Keratinocyte (primary cell): ENCODE results near the gene ZSWIM6. TPM values are rescaled to one million over a fixed set of nuclear protein-coding genes. Genes with fewer than 3 reads are reported as not detected.

Source experiments
- DNase-seq: peaks from one replicate; pipeline ENCODE4 v3.0.0-alpha.2; 2011; ENCODE audit warnings: low read depth, missing footprints, low spot score
- FAIRE-seq: peaks from 2 replicates; lab custom pipeline; 2011; peaks lifted over from hg19 to GRCh38; lab: Jason Lieb, UNC
- H2AFZ ChIP-seq: 2 replicates; pipeline ENCODE4 v1.6.0; 2012; ENCODE audit warnings: low read length, control low read depth, inconsistent platforms; ENCODE audit not compliant: control insufficient read depth
- H3K27ac ChIP-seq: 2 replicates; pipeline ENCODE4 v1.5.1; 2011; ENCODE audit warnings: low read length; ENCODE audit not compliant: control insufficient read depth, insufficient read depth
- H3K27me3 ChIP-seq: 3 replicates; pipeline ENCODE4 v1.6.0; 2011; ENCODE audit warnings: low read length; ENCODE audit not compliant: control insufficient read depth, insufficient read depth; ENCODE audit errors: extremely low read depth
- H3K36me3 ChIP-seq, 2 experiments: 2 replicates in 1 of 2; 3 replicates in 1 of 2; pipeline ENCODE4 v1.5.1; 2011; ENCODE audit warnings: low read length in 2 of 2, mild to moderate bottlenecking in 1 of 2; ENCODE audit not compliant: control insufficient read depth in 2 of 2, insufficient read depth in 2 of 2; ENCODE audit errors: extremely low read depth in 1 of 2
- H3K4me1 ChIP-seq: 3 replicates; pipeline ENCODE4 v1.5.1; 2011; ENCODE audit warnings: low read length; ENCODE audit not compliant: control insufficient read depth, insufficient read depth; ENCODE audit errors: extremely low read depth
- H3K4me2 ChIP-seq: 3 replicates; pipeline ENCODE4 v1.6.0; 2011; ENCODE audit warnings: low read depth, low read length; ENCODE audit not compliant: control insufficient read depth, insufficient read depth; ENCODE audit errors: extremely low read depth
- H3K4me3 ChIP-seq, 3 experiments: fragments of 200-600 bp in 1 of 3; sonication (generic) in 1 of 3; 2 replicates in 2 of 3; 3 replicates in 1 of 3; pipeline ENCODE4 v1.5.1; 2011 to 2016; ENCODE audit warnings: low read length in 3 of 3, mild to moderate bottlenecking in 3 of 3, control low read depth in 2 of 3, inconsistent platforms in 1 of 3, low read depth in 1 of 3, mixed read lengths in 1 of 3, mixed run types in 1 of 3, moderate library complexity in 1 of 3; ENCODE audit not compliant: control insufficient read depth in 2 of 3, insufficient read depth in 2 of 3; ENCODE audit errors: extremely low read depth in 1 of 3
- H3K79me2 ChIP-seq: 2 replicates; pipeline ENCODE4 v1.6.0; 2012; ENCODE audit warnings: low read length; ENCODE audit not compliant: control insufficient read depth, insufficient read depth
- H3K9ac ChIP-seq: 3 replicates; pipeline ENCODE4 v1.6.0; 2011; ENCODE audit warnings: low read length; ENCODE audit not compliant: control insufficient read depth, insufficient read depth; ENCODE audit errors: extremely low read depth
- H3K9me1 ChIP-seq: 3 replicates; pipeline ENCODE4 v1.6.0; 2011; ENCODE audit warnings: low read length; ENCODE audit not compliant: control insufficient read depth, insufficient read depth; ENCODE audit errors: extremely low read depth
- H3K9me3 ChIP-seq: 2 replicates; pipeline ENCODE4 v1.5.1; 2012; ENCODE audit warnings: low read depth, low read length; ENCODE audit not compliant: control insufficient read depth
- H4K20me1 ChIP-seq: 3 replicates; pipeline ENCODE4 v1.6.0; 2011; ENCODE audit warnings: low read length; ENCODE audit not compliant: control insufficient read depth, insufficient read depth; ENCODE audit errors: extremely low read depth
- CTCF ChIP-seq, 3 experiments: IDR thresholded peaks in 1 of 3; conservative IDR thresholded peaks in 1 of 3; optimal IDR thresholded peaks in 1 of 3; 2 replicates in 2 of 3; 3 replicates in 1 of 3; pipeline versions ENCODE3 to v1.5.1; 2011; ENCODE audit warnings: low read length in 3 of 3, mild to moderate bottlenecking in 3 of 3, moderate library complexity in 2 of 3, control low read depth in 1 of 3, inconsistent platforms in 1 of 3; ENCODE audit not compliant: insufficient read depth in 2 of 3; ENCODE audit errors: extremely low read depth in 1 of 3
- EZH2 ChIP-seq: IDR thresholded peaks from one replicate; pipeline ENCODE4 v1.6.1; 2012; ENCODE audit warnings: inconsistent platforms, mild to moderate bottlenecking, low read length, moderate library complexity
- dilution Hi-C: fragments of 300-500 bp; cut with MboI; formaldehyde crosslinking; loops from one replicate; pipeline ENCODE4 v1.7.0; 2020; ENCODE audit warnings: low sequenced_read_pairs; ENCODE audit not compliant: extremely low pct_ligation_motif_present
- polyA plus RNA-seq, 5 experiments: library from polyadenylated mRNA; depleted of rRNA in 3 of 5; stranded (reverse) in 3 of 5; stranded (forward) in 1 of 5; unstranded in 1 of 5; fragments of >200 nt; gene quantifications; 1 replicate in 1 of 5; 2 replicates in 3 of 5; 3 replicates in 1 of 5; pipeline versions ENCODE4 v1.2.1 to v1.2.3, GENCODE V29; 2011 to 2012; ENCODE audit warnings: missing spikeins in 2 of 5, low read depth in 1 of 5, low replicate concordance in 1 of 5

Gene ZSWIM6
- polyA plus RNA-seq, 1 donor (not counting 4 experiments of a cell fraction or from before 2014, with no cell fraction given) = 9.9 TPM

- dilution Hi-C loops = no loop called here
- H3K36me3 ChIP-seq = peaks cover 0 to 2% of the 10 kb centered on the region in 2 experiments
- no peak for TF ChIP-seq EZH2
- H3K79me2 ChIP-seq = peaks cover 2% of the 10 kb centered on the region
- no peak overlapping the region for H3K27ac ChIP-seq
- H3K4me1 ChIP-seq = no peaks in the 10 kb centered on the region
- no peaks in the 10 kb centered on the region for H3K9me1 ChIP-seq
- H3K9me3 ChIP-seq = no peaks in the 10 kb centered on the region
- no peak overlapping the region for H3K4me2 ChIP-seq
- FAIRE-seq (no peak), DNase-seq (no peak)
- H3K27me3 ChIP-seq = no peaks in the 10 kb centered on the region
- H3K4me3 ChIP-seq = no peak overlapping the region
- H2AFZ ChIP-seq = no peak overlapping the region
- no peaks in the 10 kb centered on the region for H4K20me1 ChIP-seq
- no peak overlapping the region for H3K9ac ChIP-seq
Observed at GRCh38 chr5:61507232-61507631, 175.2 kb downstream of the ZSWIM6 start.

- Histone ChIP-seq H2AFZ (no peak overlapping the region), H3K27me3 (no peaks in the 10 kb centered on the region), H3K27ac (no peak overlapping the region), H3K4me1 (no peaks in the 10 kb centered on the region), H3K9me3 (no peaks in the 10 kb centered on the region), H3K4me3 (no peak overlapping the region), H3K9ac (no peak overlapping the region), H4K20me1 (no peaks in the 10 kb centered on the region), H3K36me3 (no peaks in the 10 kb centered on the region), H3K9me1 (no peaks in the 10 kb centered on the region), H3K4me2 (no peak overlapping the region), H3K79me2 (peaks cover 10% of the 10 kb centered on the region)
- TF ChIP-seq EZH2 (no peak), CTCF (optimal IDR thresholded peaks at IDR 0.05 in 1 of 3, IDR thresholded peaks at IDR 0.05 in 1 of 3, conservative IDR thresholded peaks at IDR 0.05 in 1 of 3; ENCODE audit: extremely low read depth in 1 of 3, insufficient read depth in 2 of 3, low read length in 3 of 3) (no peak)
- DNase-seq (no peak), FAIRE-seq (no peak)
- dilution Hi-C loops = no loop called here
Observed at GRCh38 chr5:61516946-61517345, 184.9 kb downstream of the ZSWIM6 start.

- Histone ChIP-seq H3K4me1 (no peaks in the 10 kb centered on the region), H3K9me3 (no peaks in the 10 kb centered on the region), H2AFZ (no peak overlapping the region), H3K9ac (no peak overlapping the region), H3K9me1 (no peaks in the 10 kb centered on the region), H3K27me3 (no peaks in the 10 kb centered on the region), H3K36me3 (no peaks in the 10 kb centered on the region), H4K20me1 (no peaks in the 10 kb centered on the region), H3K4me3 (no peak overlapping the region), H3K4me2 (no peak overlapping the region), H3K79me2 (peaks cover 5% of the 10 kb centered on the region), H3K27ac (no peak overlapping the region)
- no peak for FAIRE-seq
- no peak for TF ChIP-seq CTCF (optimal IDR thresholded peaks at IDR 0.05 in 1 of 3, IDR thresholded peaks at IDR 0.05 in 1 of 3, conservative IDR thresholded peaks at IDR 0.05 in 1 of 3; ENCODE audit: extremely low read depth in 1 of 3, insufficient read depth in 2 of 3, low read length in 3 of 3)
- TF ChIP-seq EZH2 = no peak
- no peak for DNase-seq
- dilution Hi-C loops = no loop called here
Observed at GRCh38 chr5:61519728-61520277, 187.7 kb downstream of the ZSWIM6 start.
